Stimulated activated CD4-positive, alpha-beta T cell treated with anti-CD3 and anti-CD28 coated beads, Interleukin-1b, Interleukin-23, amount 100 ng/mL, for 24 hours (primary cell): ENCODE measurements around the gene PDIA3.
"Not testable (repeated sequence)": the region's sequence is repeated elsewhere in the genome, so short reads cannot be mapped to it uniquely, and the experiment has no call there.

Experiments used
- DNase-seq, 4 experiments: peaks; one replicate each; pipeline ENCODE4 v3.0.0-alpha.2; 2020; ENCODE audit warnings: low read depth in 4 of 4, low spot score in 1 of 4

The PDIA3 gene

DNA sequence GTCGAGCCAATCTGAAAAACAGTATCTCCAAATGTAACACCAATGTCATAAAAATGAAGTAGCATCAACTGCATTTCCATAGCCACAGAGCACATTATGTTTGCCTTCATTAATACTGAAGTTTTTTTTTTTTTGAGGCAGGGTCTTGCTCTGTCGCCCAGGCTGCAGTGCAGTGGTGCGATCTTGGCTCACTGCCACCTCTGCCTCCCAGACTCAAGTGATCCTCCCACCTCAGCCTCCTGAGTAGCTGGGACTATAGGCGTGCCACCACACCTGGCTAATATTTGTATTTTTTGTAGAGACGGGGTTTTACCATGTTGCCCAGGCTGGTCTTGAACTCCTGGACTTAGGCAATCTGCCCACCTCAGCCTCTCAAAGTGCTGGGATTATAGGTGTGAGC lies 68.8 kb downstream of the PDIA3 start:
- DNase-seq, result not testable (repeated sequence)

DNA sequence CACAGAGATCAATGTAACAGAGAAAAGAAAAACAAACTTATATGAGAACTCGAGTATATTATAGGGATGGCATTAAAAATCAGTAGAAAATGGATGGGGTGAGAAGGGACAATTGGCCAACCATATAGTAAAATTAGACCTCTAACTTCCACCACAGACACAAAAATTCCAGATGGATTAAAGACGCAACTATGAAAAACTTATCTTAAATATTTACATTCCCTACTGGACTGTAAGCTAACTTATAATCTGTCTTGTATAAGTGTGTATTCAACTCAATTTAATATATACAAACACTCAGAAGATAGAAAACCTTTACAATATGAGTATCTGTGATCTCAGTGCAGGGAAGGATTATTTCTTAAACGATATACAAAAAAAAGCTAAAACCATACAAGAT lies 75.3 kb downstream of the PDIA3 start:
- DNase-seq, result no peak
